NOMO-1 (cell line): Measurements from ENCODE around the gene RNF225.
"Not testable (repeated sequence)": the region's sequence is repeated elsewhere in the genome, so short reads cannot be mapped to it uniquely, and the experiment has no call there.

Experiments used
- DNase-seq, 2 experiments: peaks; one replicate each; lab custom pipeline; 2025; ENCODE audit not compliant: unreplicated experiment in 2 of 2; lab: John Stamatoyannopoulos, UW

Gene RNF225

GRCh38 chr19:58395220-58395978, at the start of gene RNF225:
Gene RNF225 (plus strand): TSS chr19:58395656. CDS start chr19:58396090, 434 bp downstream.
- no peak for DNase-seq

- DNase-seq = peak; percentile 76 to 80
Observed at GRCh38 chr19:58346961-58347929, 48.2 kb upstream of the RNF225 start.

- DNase-seq = not testable (repeated sequence)
Observed at GRCh38 chr19:58348080-58348479, 47.4 kb upstream of the RNF225 start.

- no peak for DNase-seq
Observed at GRCh38 chr19:58349590-58349989, 45.9 kb upstream of the RNF225 start.

- no peak for DNase-seq
Observed at GRCh38 chr19:58350001-58350861, 45.2 kb upstream of the RNF225 start.

GRCh38 chr19:58350871-58351557, 44.4 kb upstream of the RNF225 start:
- no peak for DNase-seq

GRCh38 chr19:58351558-58351878, 43.9 kb upstream of the RNF225 start:
- DNase-seq = no peak

GRCh38 chr19:58351990-58352755, 43.3 kb upstream of the RNF225 start:
- no peak for DNase-seq

GRCh38 chr19:58352760-58353671, 42.4 kb upstream of the RNF225 start, which contains the start of gene A1BG:
Gene A1BG (minus strand): TSS chr19:58353492. CDS start chr19:58353437, 55 bp downstream.
- DNase-seq = no peak

- DNase-seq = no peak
Observed at GRCh38 chr19:58353717-58354477, 41.6 kb upstream of the RNF225 start.

- no peak for DNase-seq
Observed at GRCh38 chr19:58354478-58355030, 40.9 kb upstream of the RNF225 start.

- DNase-seq = no peak
Observed at GRCh38 chr19:58355215-58355796, 40.1 kb upstream of the RNF225 start.

GRCh38 chr19:58355908-58356765, 39.3 kb upstream of the RNF225 start:
- no peak for DNase-seq

GRCh38 chr19:58356766-58357480, 38.5 kb upstream of the RNF225 start:
- no peak for DNase-seq

GRCh38 chr19:58357481-58358145, 37.8 kb upstream of the RNF225 start:
- DNase-seq = no peak
